WI38 (cell line): ENCODE measurements around the gene C1QTNF5.

Experiments
- H3K4me3 ChIP-seq: 2 replicates; pipeline ENCODE4 v1.5.1; 2011; ENCODE audit warnings: low read depth, mild to moderate bottlenecking, control low read depth, low read length
- CTCF ChIP-seq: IDR thresholded peaks from 2 replicates; pipeline ENCODE4 v1.5.1; 2012; ENCODE audit warnings: low read depth, mild to moderate bottlenecking, control low read depth, low read length

C1QTNF5 gene

GRCh38 chr11:119371067-119371601 is 30.5 kb upstream of the C1QTNF5 start:
- no peak for TF ChIP-seq CTCF
- H3K4me3 ChIP-seq = no peak overlapping the region

- H3K4me3 ChIP-seq = no peak overlapping the region
- no peak for TF ChIP-seq CTCF
Measured at GRCh38 chr11:119370486-119371046, 29.9 kb upstream of the C1QTNF5 start.

GRCh38 chr11:119369132-119369925 is 28.6 kb upstream of the C1QTNF5 start:
- no peak overlapping the region for H3K4me3 ChIP-seq
- no peak for TF ChIP-seq CTCF

- TF ChIP-seq CTCF = no peak
- H3K4me3 ChIP-seq = no peak overlapping the region
Measured at GRCh38 chr11:119368121-119369034, 27.7 kb upstream of the C1QTNF5 start.

- no peak overlapping the region for H3K4me3 ChIP-seq
- TF ChIP-seq CTCF = no peak
Measured at GRCh38 chr11:119367661-119368120, 27.0 kb upstream of the C1QTNF5 start.

- no peak for TF ChIP-seq CTCF
Measured at GRCh38 chr11:119366690-119367620, 26.3 kb upstream of the C1QTNF5 start.

More at GRCh38 chr11:119366690-119367620, 26.3 kb upstream of the C1QTNF5 start:
- H3K4me3 ChIP-seq = no peak overlapping the region
